GM21515 (cell line): ENCODE data around the gene PDE6D.
"Not testable (repeated sequence)": the region's sequence is repeated elsewhere in the genome, so short reads cannot be mapped to it uniquely, and the experiment has no call there.

ENCODE experiments used
- ATAC-seq: cut with Tn5 transposase; IDR thresholded peaks from one replicate; pipeline ENCODE4 v1.9.1; 2021; ENCODE audit not compliant: unreplicated experiment

PDE6D gene

DNA sequence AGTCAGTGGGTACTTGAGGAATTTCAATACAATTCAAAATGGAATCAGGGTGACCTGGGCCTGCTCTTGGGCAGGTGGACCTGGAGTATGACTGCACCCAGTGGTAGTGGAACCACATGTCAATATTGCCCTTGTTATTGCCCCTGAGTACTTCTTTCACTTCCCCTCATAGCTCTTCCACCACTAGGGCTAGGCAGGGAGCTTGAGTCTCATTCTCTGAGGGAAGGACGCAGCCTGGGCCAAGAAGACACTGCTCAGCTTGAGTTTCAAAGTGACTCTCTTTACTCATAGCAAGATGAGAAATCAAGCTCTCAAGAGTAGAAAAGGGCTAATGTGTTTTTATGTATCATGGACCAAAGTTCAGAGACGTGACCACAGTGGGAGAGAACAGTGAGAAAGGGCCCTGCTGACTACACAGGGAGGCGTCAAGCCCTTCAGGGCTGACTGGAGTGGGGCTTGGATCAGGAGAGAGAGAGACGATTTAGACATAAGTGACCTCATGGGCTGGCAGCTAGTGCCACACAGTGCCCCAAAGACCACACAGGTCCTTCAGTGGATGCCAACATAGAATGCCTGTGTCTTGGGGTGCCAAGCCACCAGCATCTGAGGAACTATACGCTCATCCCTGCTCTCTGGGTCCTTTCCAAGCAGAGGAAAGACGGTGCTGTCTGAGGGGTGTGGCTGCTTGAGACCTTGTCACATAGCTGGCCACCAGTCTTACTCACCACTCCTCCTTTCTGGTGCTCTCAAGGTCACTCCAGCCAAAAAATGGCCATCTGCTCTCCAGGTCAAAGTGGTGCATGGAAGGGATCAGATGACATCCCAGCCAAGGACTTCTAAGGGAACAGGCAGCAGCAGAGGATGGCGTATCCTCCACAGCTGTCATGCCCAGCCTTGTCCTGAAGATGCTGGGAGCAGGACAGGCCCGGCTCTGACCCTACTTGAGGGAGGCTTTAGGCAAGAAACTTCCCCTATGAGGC, 59.8 kb downstream of the PDE6D start:
- peak; percentile 71 for ATAC-seq

DNA sequence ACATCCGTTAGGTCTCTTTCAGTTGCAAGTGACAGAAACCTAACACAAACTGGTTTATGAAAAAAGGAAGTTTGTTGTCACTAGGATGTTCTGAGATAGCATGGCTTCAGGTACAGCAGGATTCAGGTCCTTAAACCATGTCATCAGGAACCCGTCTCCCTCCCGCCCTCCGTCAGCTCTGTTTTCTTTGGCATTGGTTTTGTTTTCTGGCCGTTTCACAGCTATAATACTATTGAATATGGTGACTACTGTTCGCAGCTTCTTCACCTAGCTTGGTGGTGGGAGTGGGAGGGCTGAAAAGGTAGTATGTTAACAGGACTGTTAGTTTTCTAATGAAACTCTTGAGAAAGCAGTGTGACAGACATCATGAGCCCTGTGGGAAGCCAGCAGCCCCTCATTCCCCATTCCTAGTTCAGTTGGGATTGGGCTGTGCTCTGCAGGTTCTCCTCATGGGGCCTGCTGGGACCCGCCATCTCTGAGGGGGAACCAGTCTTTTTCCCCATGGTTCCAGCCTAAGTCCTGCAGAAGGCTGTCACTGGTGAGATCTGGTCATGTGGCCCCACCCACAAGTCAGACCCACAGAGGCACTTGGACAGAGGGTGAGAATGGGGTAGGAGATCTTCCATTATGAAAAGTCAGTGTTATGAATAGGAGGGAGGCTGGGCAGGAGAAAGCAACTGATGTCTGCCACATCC, 60.6 kb downstream of the PDE6D start:
- ATAC-seq: peak; percentile 9

DNA sequence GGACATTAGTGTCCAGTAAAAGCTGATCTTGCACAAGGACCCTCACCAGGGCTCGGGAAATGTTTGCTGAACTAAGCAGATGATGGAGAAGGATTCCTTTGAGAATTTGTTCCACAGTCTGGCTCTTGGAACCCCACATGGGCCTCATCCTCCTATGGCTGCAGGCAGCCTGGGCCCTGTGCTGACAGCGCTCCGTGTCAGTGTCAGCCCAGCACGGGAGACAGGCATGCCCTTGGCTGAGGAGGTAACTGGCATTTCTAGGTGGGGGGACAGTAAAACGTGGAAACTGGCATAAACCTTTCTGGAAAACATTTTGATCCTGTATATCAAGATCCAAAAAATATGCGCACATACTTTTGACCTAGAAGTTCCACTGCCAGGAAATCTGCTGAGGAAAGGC, 62.3 kb downstream of the PDE6D start:
- no peak for ATAC-seq

DNA sequence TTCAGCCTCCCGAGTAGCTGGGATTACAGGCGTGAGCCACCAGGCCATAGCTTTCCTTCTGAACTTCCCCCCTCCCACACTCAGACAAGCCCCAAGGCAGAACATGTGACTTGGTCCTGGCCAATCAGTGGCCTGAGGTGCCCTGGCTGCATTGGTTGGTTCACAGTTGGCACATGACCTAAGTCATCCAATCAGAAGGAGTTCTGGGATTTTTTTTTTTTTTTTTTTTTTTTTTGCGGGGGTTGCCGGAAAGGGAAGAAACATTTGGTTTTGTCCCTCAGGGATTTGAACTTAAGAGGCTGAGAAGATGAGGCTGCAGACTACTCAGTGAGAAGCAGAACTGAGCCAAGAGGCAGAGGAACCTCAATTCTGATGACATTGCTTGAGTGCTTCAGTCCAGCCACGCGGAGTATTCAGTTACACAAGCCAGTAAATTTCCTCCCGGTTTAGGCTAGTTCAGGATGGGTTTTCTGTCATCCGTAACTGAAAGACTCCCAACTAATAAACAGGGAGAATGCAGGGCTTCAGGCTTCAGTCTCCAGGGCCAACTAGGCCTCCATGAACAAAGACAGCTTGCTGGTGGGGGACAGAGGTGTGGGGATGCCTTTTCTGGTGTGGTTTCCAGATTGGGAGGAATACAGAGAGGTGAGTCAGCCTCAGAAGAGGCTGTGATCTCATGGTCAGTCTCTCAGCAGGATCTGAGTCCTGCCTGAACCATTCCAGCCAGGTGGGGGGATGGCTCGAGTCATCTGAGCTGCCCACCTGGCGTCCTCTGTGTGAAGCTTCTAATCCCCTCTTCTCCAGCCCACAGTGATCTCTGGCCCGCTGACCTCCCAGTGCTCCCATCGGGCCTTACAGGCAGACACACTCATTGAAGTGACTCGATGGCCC, 63.6 kb downstream of the PDE6D start:
- no peak for ATAC-seq

DNA sequence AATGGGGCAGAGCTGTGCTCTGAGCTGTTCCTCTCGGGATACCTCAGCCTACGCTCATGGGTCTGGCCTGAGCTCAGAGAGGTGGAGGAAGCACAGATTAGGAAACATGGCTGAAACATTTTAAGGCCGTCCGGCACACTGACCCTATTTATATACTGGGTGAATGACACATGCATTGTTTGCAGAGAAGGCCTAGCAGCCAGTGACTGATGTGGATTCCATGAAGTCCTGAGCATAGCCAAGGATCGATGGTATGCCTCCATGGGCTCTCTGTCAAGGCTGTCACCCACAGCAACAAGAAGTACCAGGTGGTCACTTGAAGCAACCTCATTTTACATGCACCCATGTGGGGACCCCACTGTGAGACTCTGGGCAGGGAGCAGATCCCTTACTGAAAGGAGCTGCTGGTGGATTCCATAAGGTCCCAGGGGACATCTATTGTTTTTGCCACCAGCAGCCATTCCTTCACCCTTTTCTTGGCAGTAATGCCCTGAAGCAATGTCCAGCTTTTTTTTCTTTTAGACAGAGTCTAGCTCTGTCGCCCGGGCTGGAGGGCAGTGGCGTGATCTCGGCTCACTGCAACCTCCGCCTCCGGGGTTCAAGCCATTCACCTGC, 64.3 kb downstream of the PDE6D start:
- ATAC-seq: no peak

DNA sequence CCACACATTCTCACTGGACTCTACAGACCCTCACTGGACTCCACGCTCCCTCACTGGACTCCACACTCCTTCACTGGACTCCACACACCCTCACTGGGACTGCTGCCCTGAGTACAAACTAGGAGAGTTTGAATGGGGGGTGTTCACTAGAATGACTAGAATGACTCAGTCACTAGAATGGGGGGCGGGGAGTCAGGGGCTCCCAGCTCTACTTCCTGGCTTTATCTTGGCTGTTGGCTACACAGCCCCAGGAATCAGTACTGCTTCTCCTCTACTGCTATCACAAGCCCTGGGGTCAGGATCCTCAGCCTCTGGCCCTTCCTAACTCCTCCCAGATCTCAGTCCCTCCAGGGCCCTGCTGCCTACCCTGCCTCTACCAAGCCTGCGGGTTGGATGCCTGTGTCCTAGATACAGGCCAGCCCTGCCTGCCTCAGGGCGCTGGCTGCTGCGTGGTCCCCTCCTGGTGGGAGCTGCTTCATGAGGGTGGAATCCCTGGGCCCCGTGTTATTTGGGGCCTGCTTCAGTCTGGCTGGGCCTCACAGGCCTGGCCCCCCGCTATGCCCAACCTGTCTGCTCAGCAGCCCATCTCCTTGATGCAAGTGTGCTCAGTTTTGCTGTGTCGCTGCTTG, 65.0 kb downstream of the PDE6D start:
- no peak for ATAC-seq

DNA sequence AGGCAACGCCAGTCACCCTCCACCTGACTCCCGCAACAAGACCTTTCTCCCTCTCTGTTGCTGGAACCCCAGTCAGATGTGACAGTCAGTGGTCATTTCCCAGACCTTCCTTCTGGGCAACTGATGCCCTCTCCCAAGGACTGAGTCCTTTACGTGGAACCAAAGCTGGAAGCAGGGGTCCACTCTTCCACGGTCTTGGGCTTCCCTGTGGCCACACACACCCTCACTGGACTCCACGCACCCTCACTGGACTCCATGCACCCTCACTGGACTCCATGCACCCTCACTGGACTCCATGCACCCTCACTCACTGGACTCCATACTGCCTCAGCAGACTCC, 65.6 kb downstream of the PDE6D start:
- no peak for ATAC-seq

DNA sequence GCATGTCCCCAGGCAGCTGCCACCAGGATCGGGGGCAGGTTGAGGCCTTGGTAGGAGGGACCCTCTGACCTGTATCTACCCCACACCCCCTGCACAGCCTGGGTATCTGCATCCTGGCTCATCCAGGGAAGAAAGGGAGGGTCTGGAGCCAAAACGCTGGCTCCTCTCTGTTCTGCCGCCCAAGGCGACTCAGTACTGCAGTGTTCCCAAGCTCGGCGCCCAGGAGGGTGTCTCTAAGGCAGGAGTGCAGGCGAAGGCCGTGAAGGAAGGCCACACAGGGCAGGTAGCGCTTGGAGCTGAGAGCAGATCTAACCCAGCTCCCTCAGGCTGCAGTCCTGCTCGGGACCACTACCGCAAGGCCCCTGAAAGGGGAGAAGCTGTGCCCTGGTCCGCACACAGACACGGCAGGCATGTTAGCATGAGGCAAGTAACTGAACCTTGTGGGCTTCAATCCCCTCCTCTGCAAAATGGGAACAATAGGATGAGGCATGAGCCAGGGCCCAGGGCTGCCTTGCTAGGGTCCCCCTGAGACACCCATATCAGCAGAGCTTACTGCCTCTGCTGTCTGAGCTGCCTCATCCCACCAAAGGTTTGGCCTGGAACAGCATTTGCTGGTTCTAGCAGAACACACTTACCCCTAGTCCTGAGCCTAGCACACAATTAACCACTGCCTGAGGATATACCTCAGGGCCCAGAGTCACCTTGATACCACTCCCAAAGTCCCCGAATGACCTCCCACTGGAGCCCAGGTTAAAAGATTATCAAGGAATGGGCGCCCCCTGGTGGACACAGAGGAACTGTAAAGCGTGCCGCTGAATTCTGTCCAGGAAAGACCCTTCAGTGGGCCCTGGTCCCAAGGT, 66.2 kb downstream of the PDE6D start:
- ATAC-seq: no peak

DNA sequence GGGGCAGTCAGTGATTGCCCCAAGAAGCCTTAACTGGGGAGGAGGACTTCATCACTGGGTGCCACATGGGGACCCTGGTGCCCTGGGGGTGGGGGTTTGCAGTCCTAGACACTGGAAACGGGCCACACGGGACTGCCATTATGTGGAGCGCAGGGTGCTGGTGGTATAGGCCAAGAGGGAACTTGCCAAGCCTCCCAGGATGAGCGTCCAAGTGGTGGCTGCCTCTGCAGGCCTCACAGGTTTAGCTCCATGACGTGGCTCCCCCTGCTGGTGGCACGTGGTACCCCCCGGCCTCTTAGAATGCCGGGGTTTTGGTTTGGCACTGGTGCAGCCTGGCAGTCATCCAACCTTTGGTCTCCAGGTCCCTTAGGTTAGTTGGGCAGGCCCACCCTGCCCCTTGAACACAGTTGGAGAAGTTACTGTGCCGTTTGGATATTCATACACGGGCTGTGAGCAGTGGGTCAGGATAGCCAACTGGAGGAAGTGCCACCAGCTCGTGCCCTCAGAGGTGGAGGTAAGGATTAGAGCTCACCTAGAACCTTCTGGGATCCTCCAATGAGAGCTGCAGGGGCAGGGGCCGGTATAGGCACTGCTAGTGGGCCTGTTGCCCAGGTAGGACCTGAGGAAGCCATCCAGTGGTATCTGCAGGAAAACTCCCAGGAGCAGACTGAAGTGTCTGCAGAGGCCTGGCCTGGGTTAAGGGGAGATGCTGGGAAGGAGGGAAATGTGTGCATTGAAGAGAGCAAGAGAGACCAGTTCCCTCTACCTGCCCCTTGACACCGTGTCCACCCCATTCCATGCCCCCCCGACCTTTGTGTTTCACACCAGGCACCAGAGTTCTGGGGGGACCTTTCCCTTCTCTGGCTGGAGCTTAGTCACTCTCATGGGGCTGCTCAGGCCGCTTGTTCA, 67.1 kb downstream of the PDE6D start:
- peak; percentile 23 for ATAC-seq

DNA sequence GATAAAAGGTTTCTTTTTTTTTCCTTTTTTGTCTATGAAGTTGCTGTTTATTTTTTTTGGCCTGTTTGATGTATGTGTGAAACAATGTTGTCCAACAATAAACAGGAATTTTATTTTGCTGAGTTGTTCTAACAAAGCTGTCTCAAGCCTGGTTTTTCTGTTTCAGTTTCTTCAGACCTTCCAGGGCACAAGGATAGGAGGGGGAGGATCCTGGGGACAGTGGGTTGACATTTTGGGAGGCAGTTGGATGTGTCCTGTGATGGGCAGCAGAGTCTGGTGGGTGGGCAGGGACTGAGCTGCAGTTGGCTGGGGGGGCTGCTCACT, 67.7 kb downstream of the PDE6D start:
- ATAC-seq: not testable (repeated sequence)

DNA sequence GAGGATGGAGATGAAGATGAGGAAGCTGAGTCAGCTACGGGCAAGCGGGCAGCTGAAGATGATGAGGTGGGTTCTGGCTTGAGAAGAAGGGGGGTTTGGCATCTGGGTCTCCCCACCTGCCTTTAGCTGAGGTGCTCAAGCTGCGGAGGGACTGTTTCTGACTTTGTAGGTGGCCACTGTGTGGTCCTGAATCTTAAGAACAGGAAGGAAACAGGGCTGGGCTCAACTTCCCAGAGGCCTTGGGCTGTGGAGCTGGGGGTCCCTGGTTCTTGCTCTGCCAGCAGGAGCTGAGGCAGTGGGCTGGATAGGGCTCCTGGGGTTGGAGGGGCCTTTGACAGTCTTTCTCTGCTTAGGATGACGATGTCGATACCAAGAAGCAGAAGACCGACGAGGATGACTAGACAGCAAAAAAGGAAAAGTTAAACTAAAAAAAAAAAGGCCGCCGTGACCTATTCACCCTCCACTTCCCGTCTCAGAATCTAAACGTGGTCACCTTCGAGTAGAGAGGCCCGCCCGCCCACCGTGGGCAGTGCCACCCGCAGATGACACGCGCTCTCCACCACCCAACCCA, 68.5 kb downstream of the PDE6D start:
- not testable (repeated sequence) for ATAC-seq

DNA sequence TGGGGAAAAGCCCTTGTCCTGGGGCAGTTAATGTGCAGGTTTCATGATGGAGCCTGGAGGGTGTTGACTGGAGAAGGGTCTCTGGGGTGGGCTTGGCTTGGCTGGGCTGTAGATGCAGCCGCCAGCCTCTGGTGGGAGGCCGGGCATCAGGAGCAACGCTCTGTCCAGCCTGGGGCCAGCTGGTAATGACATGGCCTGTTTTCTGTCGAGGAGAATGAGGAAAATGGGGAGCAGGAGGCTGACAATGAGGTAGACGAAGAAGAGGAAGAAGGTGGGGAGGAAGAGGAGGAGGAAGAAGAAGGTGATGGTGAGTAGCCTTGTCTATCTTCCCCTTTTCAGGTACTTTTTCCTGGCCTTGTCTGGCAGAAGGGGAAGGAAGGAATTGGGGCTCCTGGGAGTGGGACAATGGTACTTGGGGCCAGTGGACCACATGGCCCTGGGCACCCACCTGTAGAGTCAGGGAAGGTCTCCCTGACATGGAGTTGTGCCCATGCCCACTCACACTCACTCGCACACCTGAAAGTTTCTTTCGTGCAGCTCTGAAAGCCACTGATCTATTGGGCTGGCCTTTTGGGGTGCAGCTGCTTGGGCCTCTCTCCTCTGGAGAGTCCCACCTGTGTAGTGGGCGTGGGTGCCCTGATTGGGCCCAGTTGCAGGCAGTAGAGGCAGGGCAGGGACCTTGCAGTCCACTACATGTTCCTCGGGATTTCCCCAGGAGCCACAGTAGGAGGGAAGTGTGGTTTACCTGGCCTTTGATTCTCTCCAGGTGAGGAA, 69.2 kb downstream of the PDE6D start:
- ATAC-seq: no peak

DNA sequence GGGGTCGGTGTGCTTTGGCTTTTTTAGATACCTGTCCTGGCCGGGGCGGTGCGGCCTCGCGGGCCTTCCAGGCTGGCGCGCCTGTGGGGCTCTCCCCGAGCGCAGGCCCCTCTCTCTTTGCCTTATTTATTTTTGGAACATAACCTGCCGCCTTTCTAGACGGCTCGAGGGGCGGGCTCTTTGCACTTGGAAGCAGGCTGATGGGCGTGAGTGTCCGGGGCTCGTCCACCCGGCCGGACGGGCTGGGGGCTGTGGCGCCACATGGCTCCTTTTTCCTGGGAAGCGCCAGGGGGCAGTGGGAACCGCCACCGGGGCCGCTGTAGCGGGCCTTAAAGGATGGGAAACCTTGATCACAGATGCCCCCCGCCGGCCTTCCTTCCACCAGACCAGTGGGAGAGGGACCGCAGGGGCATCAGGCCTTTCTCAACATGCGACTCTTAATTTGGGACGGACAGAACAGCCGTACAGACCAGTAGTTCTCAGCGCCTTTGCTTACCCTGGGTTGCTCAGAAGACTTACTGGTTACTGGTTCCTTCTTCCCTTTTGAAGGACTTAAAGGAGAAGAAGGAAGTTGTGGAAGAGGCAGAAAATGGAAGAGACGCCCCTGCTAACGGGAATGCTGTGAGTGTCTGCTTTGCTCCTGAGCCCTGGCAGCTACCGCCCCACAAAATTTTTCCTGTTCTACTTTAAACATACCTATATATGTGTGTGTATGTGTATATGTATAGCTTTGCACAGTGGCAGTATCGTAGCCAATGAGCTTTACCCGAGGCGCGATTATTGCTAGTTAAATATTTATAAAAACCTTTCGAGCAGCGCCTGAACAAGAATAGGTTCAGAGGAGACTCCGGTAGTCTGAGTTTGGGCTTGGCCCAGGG, 70.0 kb downstream of the PDE6D start:
- no peak for ATAC-seq

DNA sequence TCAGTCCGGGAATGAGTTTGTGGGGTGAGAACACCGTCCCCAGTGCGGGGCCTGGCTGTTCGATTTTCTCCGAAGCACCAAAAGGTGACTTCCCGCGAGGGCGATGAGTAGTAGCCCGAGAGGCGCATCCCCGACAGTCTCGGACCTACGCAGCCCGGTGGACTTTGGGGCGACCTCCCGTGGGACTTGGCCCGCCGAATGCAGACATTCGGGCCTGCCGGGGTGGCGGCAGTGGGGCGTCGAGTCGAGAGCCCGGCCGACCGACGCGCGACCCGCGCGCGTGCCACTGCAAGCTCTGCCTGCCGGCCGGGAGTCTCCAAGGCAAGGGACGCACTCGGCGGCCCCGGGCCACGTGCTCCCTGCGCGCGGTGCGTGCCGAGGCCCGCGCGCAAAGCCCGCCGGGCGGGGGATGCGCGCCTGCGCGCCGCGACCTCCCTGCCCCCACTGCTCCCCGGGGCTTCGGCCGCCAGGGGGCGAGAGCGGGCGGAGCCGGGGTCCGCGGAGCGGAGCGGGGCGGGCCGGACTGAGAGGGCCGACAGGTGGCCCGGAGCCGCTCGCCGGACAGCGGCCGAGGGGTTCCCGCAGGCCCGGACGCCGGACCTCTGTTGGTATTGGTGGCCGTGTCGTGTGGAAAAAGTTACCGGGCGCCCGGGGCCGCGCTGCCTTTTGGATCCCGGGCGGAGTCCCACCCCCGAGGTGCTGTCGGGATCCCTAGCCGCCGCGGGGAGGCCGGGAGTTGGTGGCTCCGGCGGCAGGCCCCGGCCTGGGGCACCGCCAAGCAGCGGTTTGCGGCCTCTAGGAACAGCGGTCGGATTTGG, 70.9 kb downstream of the PDE6D start:
- ATAC-seq: no peak

DNA sequence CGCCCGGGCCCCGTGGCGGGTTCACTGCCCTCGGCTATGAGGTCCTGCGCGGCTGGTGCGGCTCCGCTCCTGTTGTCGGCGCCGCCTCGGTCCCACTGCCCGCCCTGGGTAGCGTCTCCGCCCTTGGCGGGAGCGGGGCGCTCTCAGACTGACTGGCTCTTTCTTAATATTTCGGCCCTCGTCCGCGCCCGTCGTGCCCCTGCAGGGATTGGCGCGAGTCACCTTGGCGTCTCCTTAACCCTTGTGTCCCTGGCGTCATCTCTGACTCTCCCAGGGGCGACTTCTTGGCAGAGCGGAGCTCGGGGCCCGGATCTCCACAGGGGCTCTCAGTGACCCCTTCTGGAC, 71.5 kb downstream of the PDE6D start:
- no peak for ATAC-seq
